Thyroid gland (tissue), 4 donors: ENCODE results near the gene DSTN. TPM values are rescaled to one million over a fixed set of nuclear protein-coding genes. Genes with fewer than 3 reads are reported as not detected.
A peak's percentile ranks its signal among the peaks of the same experiment; 100 is the strongest.

ENCODE experiments used
- DNase-seq, 2 donors: peaks; one replicate each; pipeline ENCODE4 v3.0.0-alpha.2; 2019
- H3K27ac ChIP-seq, 3 donors: fragments of 200-600 bp; sonication (generic); 1 replicate in 2 of 3; 2 replicates in 1 of 3; pipeline ENCODE4 v1.5.1; 2016 to 2019; ENCODE audit warnings: mild to moderate bottlenecking in 1 of 3, moderate library complexity in 1 of 3
- H3K27me3 ChIP-seq: fragments of 200-600 bp; sonication (generic); one replicate; pipeline ENCODE4 v1.5.1; 2019
- H3K36me3 ChIP-seq, 2 donors: fragments of 200-600 bp; sonication (generic); one replicate each; pipeline ENCODE4 v1.5.1; 2016 to 2019
- H3K4me1 ChIP-seq, 2 donors: fragments of 200-600 bp; sonication (generic); one replicate each; pipeline ENCODE4 v1.5.1; 2017 to 2019
- H3K4me3 ChIP-seq, 3 donors: fragments of 200-600 bp; sonication (generic); replicated peaks in 1 of 3; 1 replicate in 2 of 3; 2 replicates in 1 of 3; pipeline ENCODE4 v1.5.1; 2016; ENCODE audit warnings: mild to moderate bottlenecking in 1 of 3
- H3K9me3 ChIP-seq: fragments of 200-600 bp; sonication (generic); one replicate; pipeline ENCODE4 v1.5.1; 2017
- CTCF ChIP-seq, 6 experiments: fragments of 200-600 bp in 3 of 6; fragments of 450-650 bp in 3 of 6; sonication (generic) in 3 of 6; IDR thresholded peaks; one replicate each; pipeline ENCODE4 v1.5.1; 2016 to 2019; ENCODE audit warnings: antibody characterized with exemption in 6 of 6, mild to moderate bottlenecking in 2 of 6, inconsistent platforms in 1 of 6, moderate library complexity in 1 of 6
- POLR2A ChIP-seq, 2 donors: fragments of 450-650 bp; IDR thresholded peaks; one replicate each; pipeline ENCODE4 v1.6.1; 2017; ENCODE audit warnings: antibody characterized with exemption in 2 of 2, mild to moderate bottlenecking in 2 of 2, moderate library complexity in 1 of 2
- WGBS, 2 donors: methylation state at CpG; one replicate each; pipeline ENCODE4 v1.1.5; 2017; 5-methylcytosine and 5-hydroxymethylcytosine counted together
- intact Hi-C: fragments of 100-400 bp; cut with DNase I; formaldehyde crosslinking; loops from one replicate; pipeline ENCODE4 v1.15.1; 2023
- total RNA-seq, 4 donors: library from RNA; depleted of rRNA; stranded (reverse); fragments of >200 nt; gene quantifications; one replicate each; pipeline ENCODE4 v1.2.3, GENCODE V29; 2016

DSTN gene
- total RNA-seq, 4 donors from 2014 or later, result 504 to 681 (median 560) TPM

GRCh38 chr20:17570347-17571152, 675 bp downstream of the DSTN start:
- no peak for TF ChIP-seq CTCF (IDR thresholded peaks at IDR 0.05)
- TF ChIP-seq POLR2A (IDR thresholded peaks at IDR 0.05), result no peak
- Histone ChIP-seq H3K27ac (peak overlapping the region; percentile 98 to 100 (median 100)), H3K4me1 (peaks cover 28 to 42% of the 10 kb centered on the region in 2 donors), H3K36me3 (no peaks in the 10 kb centered on the region), H3K4me3 (peak overlapping the region; percentile 54 to 100 (median 67)), H3K27me3 (no peaks in the 10 kb centered on the region), H3K9me3 (no peaks in the 10 kb centered on the region)
- 1 to 3% methylated on average over 18 to 23 of the region's 43 CpGs for WGBS, 2 donors
- peak; percentile 46 to 58 for DNase-seq
- intact Hi-C loops, result no loop called here

GRCh38 chr20:17571153-17571527, 1.3 kb downstream of the DSTN start:
- no peak for TF ChIP-seq CTCF (IDR thresholded peaks at IDR 0.05)
- no peak for TF ChIP-seq POLR2A (IDR thresholded peaks at IDR 0.05)
- intact Hi-C loops, result no loop called here
- H3K36me3 ChIP-seq, result no peaks in the 10 kb centered on the region
- peaks cover 33 to 48% of the 10 kb centered on the region in 2 donors for H3K4me1 ChIP-seq
- peak overlapping the region; percentile 98 to 100 (median 100) for H3K27ac ChIP-seq
- 6 to 7% methylated on average over 6 of the region's 6 CpGs for WGBS, 2 donors
- H3K4me3 ChIP-seq, result peak overlapping the region in 2 of 3 donors; percentile 54 to 100
- H3K9me3 ChIP-seq, result no peaks in the 10 kb centered on the region
- H3K27me3 ChIP-seq, result no peaks in the 10 kb centered on the region
- DNase-seq, result no peak

GRCh38 chr20:17572034-17572638, 2.3 kb downstream of the DSTN start:
- intact Hi-C loops, result no loop called here
- no peaks in the 10 kb centered on the region for H3K27me3 ChIP-seq
- TF ChIP-seq CTCF (IDR thresholded peaks at IDR 0.05) (no peak), POLR2A (IDR thresholded peaks at IDR 0.05) (no peak)
- peak overlapping the region in 2 of 3 donors; percentile 54 to 100 for H3K4me3 ChIP-seq
- H3K27ac ChIP-seq, result peak overlapping the region; percentile 98 to 100 (median 100)
- no peaks in the 10 kb centered on the region for H3K36me3 ChIP-seq
- peaks cover 43 to 58% of the 10 kb centered on the region in 2 donors for H3K4me1 ChIP-seq
- 38 to 49% methylated on average over 7 of the region's 7 CpGs for whole genome bisulfite sequencing, 2 donors
- DNase-seq, result no peak
- H3K9me3 ChIP-seq, result no peaks in the 10 kb centered on the region

GRCh38 chr20:17573463-17573862, 3.6 kb downstream of the DSTN start:
- intact Hi-C loops, result no loop called here

More at GRCh38 chr20:17573463-17573862, 3.6 kb downstream of the DSTN start:
- TF ChIP-seq POLR2A (IDR thresholded peaks at IDR 0.05) (no peak), CTCF (IDR thresholded peaks at IDR 0.05) (no peak)
- H3K27me3 ChIP-seq, result no peaks in the 10 kb centered on the region
- 80 to 83% methylated on average over 3 of the region's 3 CpGs for WGBS, 2 donors
- H3K36me3 ChIP-seq, result no peaks in the 10 kb centered on the region
- no peak for DNase-seq
- H3K4me3 ChIP-seq, result no peak overlapping the region
- peak overlapping the region; percentile 98 to 100 (median 100) for H3K27ac ChIP-seq
- no peaks in the 10 kb centered on the region for H3K9me3 ChIP-seq
- H3K4me1 ChIP-seq, result peaks cover 48 to 58% of the 10 kb centered on the region in 2 donors
